ENCODE measurements around the gene SLC26A8.

- TF ChIP-seq, protein P1, sequence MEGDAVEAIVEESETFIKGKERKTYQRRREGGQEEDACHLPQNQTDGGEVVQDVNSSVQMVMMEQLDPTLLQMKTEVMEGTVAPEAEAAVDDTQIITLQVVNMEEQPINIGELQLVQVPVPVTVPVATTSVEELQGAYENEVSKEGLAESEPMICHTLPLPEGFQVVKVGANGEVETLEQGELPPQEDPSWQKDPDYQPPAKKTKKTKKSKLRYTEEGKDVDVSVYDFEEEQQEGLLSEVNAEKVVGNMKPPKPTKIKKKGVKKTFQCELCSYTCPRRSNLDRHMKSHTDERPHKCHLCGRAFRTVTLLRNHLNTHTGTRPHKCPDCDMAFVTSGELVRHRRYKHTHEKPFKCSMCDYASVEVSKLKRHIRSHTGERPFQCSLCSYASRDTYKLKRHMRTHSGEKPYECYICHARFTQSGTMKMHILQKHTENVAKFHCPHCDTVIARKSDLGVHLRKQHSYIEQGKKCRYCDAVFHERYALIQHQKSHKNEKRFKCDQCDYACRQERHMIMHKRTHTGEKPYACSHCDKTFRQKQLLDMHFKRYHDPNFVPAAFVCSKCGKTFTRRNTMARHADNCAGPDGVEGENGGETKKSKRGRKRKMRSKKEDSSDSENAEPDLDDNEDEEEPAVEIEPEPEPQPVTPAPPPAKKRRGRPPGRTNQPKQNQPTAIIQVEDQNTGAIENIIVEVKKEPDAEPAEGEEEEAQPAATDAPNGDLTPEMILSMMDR (conservative IDR thresholded peaks at IDR 0.05 in 1 of 2, IDR thresholded peaks at IDR 0.05 in 1 of 2; ENCODE audit: extremely low read depth in 1 of 2, insufficient read depth in 1 of 2, low read depth in 1 of 2, low read length in 2 of 2): no peak
- no peak for TF ChIP-seq EZH2 (IDR thresholded peaks at IDR 0.05; ENCODE audit: borderline replicate concordance, low read length)
Measured at GRCh38 chr6:36018339-36018738, 6.1 kb downstream of the SLC26A8 start.
